ENCODE data around the gene CEP290. TPM values are rescaled to one million over a fixed set of nuclear protein-coding genes. Genes with fewer than 3 reads are reported as not detected.

Gene CEP290
- total RNA-seq, 2 experiments from 2014 or later, result 12.6 to 13.7 TPM

GRCh38 chr12:88015825-88016224 is 126.1 kb downstream of the CEP290 start:
- H3K27me3 ChIP-seq (ENCODE audit: control insufficient read depth in 1 of 2, insufficient read depth in 2 of 2, low read length in 2 of 2), result peaks cover 0 to 5% of the 10 kb centered on the region in 2 experiments
- no peak for TF ChIP-seq CTCF (IDR thresholded peaks at IDR 0.05)
- no peak for ATAC-seq (ENCODE audit: poor library complexity)
- no peak overlapping the region for H3K4me3 Mint-ChIP-seq
- H3K36me3 ChIP-seq (ENCODE audit: insufficient read depth, low read length), result no peaks in the 10 kb centered on the region
- no peaks in the 10 kb centered on the region for H3K4me1 ChIP-seq (ENCODE audit: insufficient read depth, low read length)
- POLR2A ChIA-PET, result no interaction called here
- no peaks in the 10 kb centered on the region for H3K4me1 Mint-ChIP-seq (ENCODE audit: low read depth)
- H3K27ac ChIP-seq (ENCODE audit: low read depth in 1 of 2, low read length in 2 of 2), result no peak overlapping the region
- peaks cover 42% of the 10 kb centered on the region for H3K27me3 Mint-ChIP-seq
- H3K36me3 Mint-ChIP-seq (ENCODE audit: low read depth), result no peaks in the 10 kb centered on the region
- intact Hi-C loops (cut with DNase I, micrococcal nuclease), result no loop called here
- H3K4me3 ChIP-seq (ENCODE audit: low read length), result no peak overlapping the region
- no peak overlapping the region for H3K27ac Mint-ChIP-seq
- peaks cover 3% of the 10 kb centered on the region for H3K9me3 Mint-ChIP-seq
- peaks cover 0 to 8% of the 10 kb centered on the region in 2 experiments for H3K9me3 ChIP-seq (ENCODE audit: control insufficient read depth in 1 of 2, insufficient read depth in 1 of 2, low read length in 2 of 2)
- CTCF ChIA-PET, result no interaction called here
- DNase-seq, result no peak

- ChIA-PET CTCF (no interaction called here), POLR2A (no interaction called here)
- Mint-ChIP-seq H3K27ac (no peak overlapping the region), H3K27me3 (peaks cover 19% of the 10 kb centered on the region), H3K36me3 (ENCODE audit: low read depth) (no peaks in the 10 kb centered on the region), H3K4me1 (ENCODE audit: low read depth) (no peaks in the 10 kb centered on the region), H3K4me3 (no peak overlapping the region), H3K9me3 (no peaks in the 10 kb centered on the region)
- intact Hi-C loops (cut with DNase I, micrococcal nuclease), result no loop called here
- TF ChIP-seq CTCF (IDR thresholded peaks at IDR 0.05), result no peak
- DNase-seq (no peak), ATAC-seq (ENCODE audit: poor library complexity) (no peak)
- no peaks in the 10 kb centered on the region for H3K9me3 ChIP-seq (ENCODE audit: control insufficient read depth in 1 of 2, insufficient read depth in 1 of 2, low read length in 2 of 2)
- H3K27me3 ChIP-seq (ENCODE audit: control insufficient read depth in 1 of 2, insufficient read depth in 2 of 2, low read length in 2 of 2), result peaks cover 0 to 5% of the 10 kb centered on the region in 2 experiments
- no peaks in the 10 kb centered on the region for H3K4me1 ChIP-seq (ENCODE audit: insufficient read depth, low read length)
- no peaks in the 10 kb centered on the region for H3K36me3 ChIP-seq (ENCODE audit: insufficient read depth, low read length)
- no peak overlapping the region for H3K4me3 ChIP-seq (ENCODE audit: low read length)
- no peak overlapping the region for H3K27ac ChIP-seq (ENCODE audit: low read depth in 1 of 2, low read length in 2 of 2)
Observed at GRCh38 chr12:88011755-88012154, 130.1 kb downstream of the CEP290 start.

- no peaks in the 10 kb centered on the region for H3K4me1 Mint-ChIP-seq (ENCODE audit: low read depth)
- intact Hi-C loops (cut with DNase I, micrococcal nuclease), result no loop called here
- Histone ChIP-seq H3K27ac (ENCODE audit: low read depth in 1 of 2, low read length in 2 of 2) (no peak overlapping the region), H3K4me3 (ENCODE audit: low read length) (no peak overlapping the region), H3K9me3 (ENCODE audit: control insufficient read depth in 1 of 2, insufficient read depth in 1 of 2, low read length in 2 of 2) (no peaks in the 10 kb centered on the region), H3K27me3 (ENCODE audit: control insufficient read depth in 1 of 2, insufficient read depth in 2 of 2, low read length in 2 of 2) (no peaks in the 10 kb centered on the region), H3K4me1 (ENCODE audit: insufficient read depth, low read length) (no peaks in the 10 kb centered on the region), H3K36me3 (ENCODE audit: insufficient read depth, low read length) (no peaks in the 10 kb centered on the region)
- ChIA-PET CTCF (no interaction called here), POLR2A (no interaction called here)
- H3K36me3 Mint-ChIP-seq (ENCODE audit: low read depth), result no peaks in the 10 kb centered on the region
- peaks cover 3% of the 10 kb centered on the region for H3K27me3 Mint-ChIP-seq
- no peak for ATAC-seq (ENCODE audit: poor library complexity)
- TF ChIP-seq CTCF (IDR thresholded peaks at IDR 0.05), result no peak
- no peaks in the 10 kb centered on the region for H3K9me3 Mint-ChIP-seq
- no peak overlapping the region for H3K27ac Mint-ChIP-seq
- DNase-seq, result no peak
- no peak overlapping the region for H3K4me3 Mint-ChIP-seq
Observed at GRCh38 chr12:88006351-88006750, 135.5 kb downstream of the CEP290 start.

All from CD4-positive, alpha-beta T cell (primary cell).